Measurements from ENCODE around the gene SORBS1.

Gene SORBS1

GRCh38 chr10:95461611-95462010 lies 99.6 kb downstream of the SORBS1 start:
- Histone ChIP-seq H3K4me3 (replicated peaks; ENCODE audit: insufficient read depth, low read length) (no peak overlapping the region), H3K27ac (replicated peaks) (no peak overlapping the region), H3K27me3 (ENCODE audit: insufficient read depth, poor library complexity, severe bottlenecking) (peaks cover 2% of the 10 kb centered on the region)
- TF ChIP-seq GABPA (IDR thresholded peaks at IDR 0.05; ENCODE audit: low read depth) (no peak), CTCF (IDR thresholded peaks at IDR 0.05; ENCODE audit: insufficient read depth, low read length) (no peak)
- TF ChIP-seq, protein P1, sequence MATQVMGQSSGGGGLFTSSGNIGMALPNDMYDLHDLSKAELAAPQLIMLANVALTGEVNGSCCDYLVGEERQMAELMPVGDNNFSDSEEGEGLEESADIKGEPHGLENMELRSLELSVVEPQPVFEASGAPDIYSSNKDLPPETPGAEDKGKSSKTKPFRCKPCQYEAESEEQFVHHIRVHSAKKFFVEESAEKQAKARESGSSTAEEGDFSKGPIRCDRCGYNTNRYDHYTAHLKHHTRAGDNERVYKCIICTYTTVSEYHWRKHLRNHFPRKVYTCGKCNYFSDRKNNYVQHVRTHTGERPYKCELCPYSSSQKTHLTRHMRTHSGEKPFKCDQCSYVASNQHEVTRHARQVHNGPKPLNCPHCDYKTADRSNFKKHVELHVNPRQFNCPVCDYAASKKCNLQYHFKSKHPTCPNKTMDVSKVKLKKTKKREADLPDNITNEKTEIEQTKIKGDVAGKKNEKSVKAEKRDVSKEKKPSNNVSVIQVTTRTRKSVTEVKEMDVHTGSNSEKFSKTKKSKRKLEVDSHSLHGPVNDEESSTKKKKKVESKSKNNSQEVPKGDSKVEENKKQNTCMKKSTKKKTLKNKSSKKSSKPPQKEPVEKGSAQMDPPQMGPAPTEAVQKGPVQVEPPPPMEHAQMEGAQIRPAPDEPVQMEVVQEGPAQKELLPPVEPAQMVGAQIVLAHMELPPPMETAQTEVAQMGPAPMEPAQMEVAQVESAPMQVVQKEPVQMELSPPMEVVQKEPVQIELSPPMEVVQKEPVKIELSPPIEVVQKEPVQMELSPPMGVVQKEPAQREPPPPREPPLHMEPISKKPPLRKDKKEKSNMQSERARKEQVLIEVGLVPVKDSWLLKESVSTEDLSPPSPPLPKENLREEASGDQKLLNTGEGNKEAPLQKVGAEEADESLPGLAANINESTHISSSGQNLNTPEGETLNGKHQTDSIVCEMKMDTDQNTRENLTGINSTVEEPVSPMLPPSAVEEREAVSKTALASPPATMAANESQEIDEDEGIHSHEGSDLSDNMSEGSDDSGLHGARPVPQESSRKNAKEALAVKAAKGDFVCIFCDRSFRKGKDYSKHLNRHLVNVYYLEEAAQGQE (IDR thresholded peaks at IDR 0.05; ENCODE audit: insufficient replicate concordance, low read depth), result no peak
- DNase-seq (ENCODE audit: low read depth in 1 of 2, low spot score in 1 of 2), result no peak

DNA sequence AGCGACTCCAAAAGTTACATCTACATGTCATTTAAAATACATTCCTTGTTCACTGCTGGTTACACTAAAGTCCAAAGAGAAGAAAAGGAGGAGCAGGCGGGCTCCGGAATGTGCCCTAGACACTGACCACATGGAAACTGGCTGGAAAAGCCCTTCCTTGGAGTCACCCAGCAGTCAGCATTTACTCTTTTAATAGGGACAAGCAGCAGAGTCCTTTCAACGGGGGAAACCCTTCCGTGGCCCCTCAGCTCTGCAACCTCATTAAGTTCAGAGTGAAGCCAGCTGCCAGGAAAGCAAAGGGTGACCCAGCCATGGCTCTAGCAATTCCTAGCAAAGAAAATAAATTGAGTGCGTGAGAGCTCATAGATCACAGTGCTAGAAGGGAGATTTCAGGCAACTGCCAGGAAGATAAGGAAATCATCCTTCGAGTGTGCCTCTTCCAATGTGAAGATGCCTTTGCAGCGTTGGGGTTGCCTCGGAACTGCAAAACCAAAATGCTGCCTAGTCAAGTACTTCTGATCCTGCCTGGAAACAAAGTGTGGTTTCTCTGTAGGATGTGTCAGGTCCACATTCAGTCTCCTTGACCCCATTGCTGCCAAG lies 101.6 kb downstream of the SORBS1 start:
- TF ChIP-seq POLR2AphosphoS5 (IDR thresholded peaks at IDR 0.05; ENCODE audit: low read depth) (no peak), CTCF (IDR thresholded peaks at IDR 0.05; ENCODE audit: insufficient read depth, low read length) (no peak), SPI1 (IDR thresholded peaks at IDR 0.05; ENCODE audit: borderline replicate concordance, low read depth) (no peak), GABPA (IDR thresholded peaks at IDR 0.05; ENCODE audit: low read depth) (no peak)
- TF ChIP-seq, protein P1 (IDR thresholded peaks at IDR 0.05; ENCODE audit: insufficient replicate concordance, low read depth), result no peak
- Histone ChIP-seq H3K27ac (replicated peaks) (no peak overlapping the region), H3K27me3 (ENCODE audit: insufficient read depth, poor library complexity, severe bottlenecking) (peaks cover 2% of the 10 kb centered on the region), H3K4me3 (replicated peaks; ENCODE audit: insufficient read depth, low read length) (no peak overlapping the region)
- no peak for DNase-seq (ENCODE audit: low read depth in 1 of 2, low spot score in 1 of 2)

GRCh38 chr10:95458871-95459270 lies 102.3 kb downstream of the SORBS1 start:
- TF ChIP-seq POLR2AphosphoS5 (IDR thresholded peaks at IDR 0.05; ENCODE audit: low read depth), result no peak
- TF ChIP-seq, protein P1 (IDR thresholded peaks at IDR 0.05; ENCODE audit: insufficient replicate concordance, low read depth), result no peak
- no peak for TF ChIP-seq GABPA (IDR thresholded peaks at IDR 0.05; ENCODE audit: low read depth)
- H3K27ac ChIP-seq (replicated peaks), result no peak overlapping the region

More at GRCh38 chr10:95458871-95459270, 102.3 kb downstream of the SORBS1 start:
- Histone ChIP-seq H3K27me3 (ENCODE audit: insufficient read depth, poor library complexity, severe bottlenecking) (peaks cover 2% of the 10 kb centered on the region), H3K4me3 (replicated peaks; ENCODE audit: insufficient read depth, low read length) (no peak overlapping the region)
- no peak for DNase-seq (ENCODE audit: low read depth in 1 of 2, low spot score in 1 of 2)
